H54 (cell line): Measurements from ENCODE around the gene DLG4.
"Not testable (repeated sequence)": the region's sequence is repeated elsewhere in the genome, so short reads cannot be mapped to it uniquely, and the experiment has no call there.

Experiments
- DNase-seq: peaks from one replicate; pipeline ENCODE4 v3.0.0; 2011; ENCODE audit warnings: low spot score, mixed read lengths; ENCODE audit not compliant: insufficient read length
- FAIRE-seq: peaks from 3 replicates; lab custom pipeline; 2011; peaks lifted over from hg19 to GRCh38; lab: Jason Lieb, UNC
- POLR2A ChIP-seq: IDR thresholded peaks from 2 replicates; pipeline ENCODE4 v1.6.1; 2011; ENCODE audit warnings: low read depth, mild to moderate bottlenecking, low read length

DLG4 gene

DNA sequence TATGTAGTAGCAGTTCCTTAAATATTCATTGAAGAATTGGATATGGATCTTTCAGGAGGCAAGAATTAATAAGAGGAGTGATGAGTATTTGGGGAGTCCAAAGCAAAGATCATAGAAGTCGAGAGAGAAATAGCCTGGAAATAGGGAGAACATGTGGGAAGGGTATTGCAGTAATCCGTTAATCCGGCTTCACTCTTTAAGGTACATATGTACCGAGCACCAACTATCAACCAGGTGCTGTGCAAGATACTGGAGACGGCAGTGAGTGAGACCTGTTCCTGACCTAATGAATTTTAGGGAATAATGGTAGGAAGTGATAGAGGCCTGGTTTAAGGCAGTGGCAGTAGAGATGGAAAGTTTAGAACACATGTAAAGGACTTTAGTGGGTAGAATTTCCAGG, 33.4 kb upstream of the DLG4 start:
- FAIRE-seq, result no peak

DNA sequence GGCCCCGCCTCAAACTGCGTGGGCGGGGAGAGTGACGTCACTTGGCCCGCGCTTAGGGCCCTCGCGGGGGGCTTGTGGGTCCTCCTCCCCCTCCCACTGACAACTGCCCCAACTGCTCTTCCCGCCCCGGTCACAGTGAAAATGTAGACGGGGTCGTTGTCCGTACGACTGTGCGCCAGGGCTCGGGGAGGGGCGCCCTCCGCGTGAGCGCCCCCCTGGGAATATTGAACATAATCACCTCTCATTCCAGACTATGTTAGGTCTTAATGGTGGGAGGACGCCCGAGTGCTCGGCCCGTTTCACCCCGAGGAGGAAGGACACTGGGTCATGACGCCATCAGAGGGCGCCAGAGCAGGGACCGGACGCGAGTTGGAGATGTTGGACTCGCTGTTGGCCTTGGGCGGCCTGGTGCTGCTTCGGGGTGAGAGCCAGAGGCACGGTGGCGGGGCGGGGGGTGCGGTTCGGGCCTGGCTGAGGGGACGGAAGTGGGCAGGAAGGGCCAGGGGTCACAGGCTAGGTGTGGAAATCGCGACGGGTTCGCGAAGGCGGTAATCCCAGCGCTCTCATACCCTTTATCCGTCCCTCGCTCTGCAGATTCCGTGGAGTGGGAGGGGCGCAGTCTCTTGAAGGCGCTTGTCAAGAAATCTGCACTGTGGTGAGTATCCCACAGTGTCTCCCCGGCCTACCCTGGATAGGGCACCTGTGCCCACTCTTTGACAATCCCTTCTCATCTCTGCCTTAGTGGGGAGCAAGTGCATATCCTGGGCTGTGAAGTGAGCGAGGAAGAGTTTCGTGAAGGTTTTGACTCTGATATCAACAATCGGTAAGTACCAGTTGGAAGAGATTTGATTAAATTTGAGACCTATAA, 32.8 kb upstream of the DLG4 start, which contains the start of gene ELP5:
TSS of gene ELP5 (plus strand) at position 40 of the 868 bp plus-strand sequence. CDS start at position 376, 336 bp downstream.
- peak; percentile 68 for TF ChIP-seq POLR2A
- DNase-seq, result peak; percentile 90
- no peak for FAIRE-seq

More for the DNA sequence above, 33.4 kb upstream of the DLG4 start:
- no peak for DNase-seq
- TF ChIP-seq POLR2A, result no peak

DNA sequence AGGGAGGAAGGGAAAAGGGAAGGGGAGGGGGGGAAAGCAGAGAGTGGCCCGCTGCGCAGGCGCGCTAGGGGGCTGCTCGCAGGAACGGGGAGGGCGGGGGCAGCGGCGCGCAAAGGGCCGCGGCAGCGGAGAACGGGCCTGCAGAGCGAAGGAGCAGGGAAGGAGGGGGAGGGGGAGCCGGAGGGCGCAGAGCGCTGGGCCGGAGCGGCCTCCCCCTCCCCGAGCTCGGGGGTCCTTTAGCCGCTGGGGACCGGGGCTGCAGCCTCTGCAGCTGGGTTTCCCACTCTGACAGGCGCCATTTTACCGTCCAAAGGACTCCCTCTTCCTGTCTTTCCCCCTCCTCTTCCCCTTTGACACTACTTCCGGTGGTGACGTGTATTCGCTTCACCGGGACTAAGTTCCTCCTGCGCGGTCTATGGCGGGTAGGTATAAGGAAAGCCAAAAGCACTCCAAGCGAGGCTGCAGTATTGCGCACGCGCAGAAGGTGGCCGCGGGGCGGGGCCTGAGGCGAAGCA, 32.1 kb upstream of the DLG4 start, which contains the start of gene CTDNEP1:
TSS of gene CTDNEP1 (minus strand) at position 74 of the 515 bp plus-strand sequence. CDS start 438 bp downstream, outside the sequence.
- peak; percentile 84 for FAIRE-seq
- TF ChIP-seq POLR2A, result peak; percentile 46; the same call in 1 of the 2 replicates

DNA sequence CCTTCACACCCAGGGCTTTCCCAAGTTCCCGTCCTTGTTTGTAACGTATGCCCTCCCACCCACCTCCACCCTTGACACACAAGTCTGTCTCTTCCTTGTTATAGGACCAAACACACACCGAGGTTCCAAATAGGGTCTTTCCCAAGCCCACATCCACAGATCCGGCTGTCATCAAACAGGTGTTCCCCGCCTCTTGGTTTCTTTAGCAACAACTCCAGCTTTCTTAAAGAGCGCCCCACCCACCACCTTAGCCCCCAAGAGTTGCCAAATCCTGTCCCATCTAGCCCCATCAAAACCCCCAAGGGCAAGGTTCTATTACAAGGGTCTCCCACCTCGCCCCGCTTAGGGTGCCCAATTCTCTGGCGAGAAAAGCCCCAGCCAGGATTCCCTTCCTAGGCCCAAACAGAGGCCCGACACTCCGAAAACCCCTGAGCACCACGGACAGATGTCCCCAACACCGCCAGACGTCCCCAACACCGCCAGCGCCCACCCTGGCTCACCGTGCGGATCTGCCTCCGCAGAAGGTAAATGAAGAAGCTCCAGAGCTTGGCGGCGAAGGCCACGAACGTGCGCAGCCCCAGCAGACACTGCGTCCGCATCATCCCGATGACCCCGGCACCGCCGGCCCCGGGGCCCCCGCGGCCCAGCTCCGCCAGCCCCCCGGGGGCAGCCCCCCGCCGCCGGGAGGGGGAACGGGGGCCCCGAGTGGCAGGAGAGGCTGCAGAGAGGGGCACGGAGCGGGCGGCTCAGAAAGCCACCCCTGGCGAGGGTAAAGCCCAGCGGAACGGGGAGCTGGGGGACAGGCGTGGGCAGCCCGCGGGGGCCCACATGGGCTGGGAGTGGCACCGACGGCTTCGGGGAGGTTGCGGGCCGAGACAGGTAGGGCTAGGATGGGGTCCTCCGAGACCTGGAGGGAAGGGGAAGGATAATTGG, 31.3 kb upstream of the DLG4 start:
- FAIRE-seq (no peak), DNase-seq (no peak)
- no peak for TF ChIP-seq POLR2A

More for the DNA sequence above, 32.1 kb upstream of the DLG4 start, which contains the start of gene CTDNEP1:
- peak; percentile 94 for DNase-seq

DNA sequence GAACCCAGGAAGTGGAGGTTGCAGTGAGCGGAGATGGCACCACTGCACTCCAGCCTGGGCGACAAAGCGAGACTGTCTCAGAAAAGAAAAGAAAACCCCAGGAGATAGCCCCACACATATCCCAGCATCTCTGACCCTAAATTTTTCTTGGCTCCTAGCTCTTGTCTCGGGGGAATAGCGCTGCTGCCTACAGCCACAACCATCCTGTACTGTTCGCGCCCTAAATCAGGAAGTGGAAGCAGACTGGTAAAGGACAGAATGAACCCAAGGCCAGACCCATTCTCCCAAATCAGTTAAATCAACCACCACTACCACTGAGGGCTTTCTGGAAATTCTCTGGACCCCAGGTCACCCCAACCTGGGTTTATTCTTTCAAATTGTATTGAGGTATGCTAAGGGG, 30.2 kb upstream of the DLG4 start:
- DNase-seq (no peak), FAIRE-seq (no peak)
- no peak for TF ChIP-seq POLR2A

DNA sequence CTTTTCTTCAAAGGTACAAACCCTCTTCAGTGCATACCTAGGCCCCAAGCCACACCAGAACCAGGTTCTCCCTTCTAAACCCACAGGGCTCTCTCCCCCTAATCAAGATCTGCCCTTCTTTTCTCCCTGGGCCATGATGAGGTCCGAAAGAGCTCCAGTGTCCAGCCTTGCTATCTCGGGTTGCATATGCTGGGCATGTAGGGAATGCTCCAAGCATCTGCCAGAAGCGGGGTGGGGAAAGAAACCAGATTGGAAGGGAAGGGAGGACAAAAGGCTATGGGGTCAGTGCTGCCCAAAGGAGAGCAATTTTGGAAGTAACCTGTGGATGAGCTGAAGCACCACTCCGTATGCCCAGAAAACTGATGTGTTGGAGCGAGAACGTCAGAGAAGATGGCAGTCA, 29.6 kb upstream of the DLG4 start:
- no peak for TF ChIP-seq POLR2A
- DNase-seq (no peak), FAIRE-seq (no peak)

DNA sequence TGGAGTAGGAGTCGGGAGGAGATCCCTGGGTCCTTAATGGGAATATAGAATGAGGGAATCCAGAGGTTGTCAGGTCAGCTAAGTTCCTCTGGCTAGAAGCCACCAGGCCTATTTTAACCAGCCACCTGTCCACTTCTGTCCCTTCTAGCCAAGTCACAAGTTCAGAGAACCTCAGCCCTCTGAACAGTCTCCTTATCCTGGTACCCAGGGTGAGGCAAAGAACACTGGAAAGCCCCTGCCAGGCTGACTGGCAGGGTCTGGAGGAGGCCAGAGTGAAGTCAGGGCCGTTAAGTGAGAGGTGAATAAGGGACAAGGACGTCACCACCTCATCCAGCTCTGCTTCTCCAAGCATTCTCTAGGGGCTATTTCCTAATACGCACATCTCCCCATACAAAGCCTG, 29.2 kb upstream of the DLG4 start:
- DNase-seq, result no peak
- no peak for FAIRE-seq
- TF ChIP-seq POLR2A, result no peak

DNA sequence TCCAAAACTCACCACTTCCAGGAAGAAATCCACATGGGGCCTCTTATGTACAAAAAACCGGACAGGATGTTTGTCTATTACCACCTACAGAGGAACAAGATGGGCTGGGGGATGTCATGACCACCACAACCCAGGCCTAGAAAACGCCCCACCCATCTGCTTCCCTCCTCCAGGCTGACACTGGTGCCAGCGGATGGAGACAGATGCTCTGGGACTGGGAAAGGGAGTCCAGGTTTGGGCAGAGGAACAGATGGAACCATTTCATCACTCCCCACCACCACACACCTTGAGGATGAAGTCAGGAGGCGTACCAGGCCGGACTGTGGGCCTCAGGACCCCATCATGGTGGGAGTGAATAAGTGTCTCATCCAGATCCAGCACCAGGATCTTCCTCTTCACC, 27.1 kb upstream of the DLG4 start:
- DNase-seq (no peak), FAIRE-seq (no peak)
- no peak for TF ChIP-seq POLR2A

DNA sequence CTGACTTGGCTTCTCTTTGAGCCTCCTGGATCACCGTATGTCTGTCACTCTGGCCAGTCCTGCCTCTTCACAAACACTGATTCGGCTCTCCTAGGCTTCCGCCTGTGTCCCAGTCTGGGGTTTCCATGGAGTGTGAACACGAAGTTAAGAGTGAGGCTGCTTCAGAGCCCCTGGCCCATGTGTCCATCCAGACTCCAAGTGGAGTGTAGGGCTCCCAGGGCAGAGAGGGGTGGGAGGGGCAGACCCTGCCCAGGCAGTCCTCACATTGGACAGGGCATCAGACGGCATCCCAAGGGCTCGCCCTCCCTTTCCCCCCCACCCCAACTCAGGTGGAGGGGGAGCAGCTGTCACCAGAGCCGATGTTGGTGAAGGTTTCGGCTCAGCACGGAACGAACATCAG, 24.2 kb upstream of the DLG4 start:
- not testable (repeated sequence) for DNase-seq, FAIRE-seq

DNA sequence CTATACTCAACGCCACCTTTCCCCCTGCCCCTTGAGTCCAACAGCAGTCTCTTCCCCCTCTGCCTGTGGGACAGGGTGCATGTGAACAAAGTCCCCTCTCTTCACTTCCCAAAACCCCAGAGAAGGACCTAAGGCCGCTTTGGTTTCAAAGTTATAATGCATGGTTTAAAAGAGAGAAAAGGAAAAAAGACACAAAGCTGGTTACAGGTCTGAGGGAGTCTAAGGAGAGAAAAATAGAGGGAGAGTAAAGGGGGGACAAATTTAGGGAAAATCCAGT, 23.8 kb upstream of the DLG4 start:
- no peak for DNase-seq
- TF ChIP-seq POLR2A, result no peak
- FAIRE-seq, result no peak

DNA sequence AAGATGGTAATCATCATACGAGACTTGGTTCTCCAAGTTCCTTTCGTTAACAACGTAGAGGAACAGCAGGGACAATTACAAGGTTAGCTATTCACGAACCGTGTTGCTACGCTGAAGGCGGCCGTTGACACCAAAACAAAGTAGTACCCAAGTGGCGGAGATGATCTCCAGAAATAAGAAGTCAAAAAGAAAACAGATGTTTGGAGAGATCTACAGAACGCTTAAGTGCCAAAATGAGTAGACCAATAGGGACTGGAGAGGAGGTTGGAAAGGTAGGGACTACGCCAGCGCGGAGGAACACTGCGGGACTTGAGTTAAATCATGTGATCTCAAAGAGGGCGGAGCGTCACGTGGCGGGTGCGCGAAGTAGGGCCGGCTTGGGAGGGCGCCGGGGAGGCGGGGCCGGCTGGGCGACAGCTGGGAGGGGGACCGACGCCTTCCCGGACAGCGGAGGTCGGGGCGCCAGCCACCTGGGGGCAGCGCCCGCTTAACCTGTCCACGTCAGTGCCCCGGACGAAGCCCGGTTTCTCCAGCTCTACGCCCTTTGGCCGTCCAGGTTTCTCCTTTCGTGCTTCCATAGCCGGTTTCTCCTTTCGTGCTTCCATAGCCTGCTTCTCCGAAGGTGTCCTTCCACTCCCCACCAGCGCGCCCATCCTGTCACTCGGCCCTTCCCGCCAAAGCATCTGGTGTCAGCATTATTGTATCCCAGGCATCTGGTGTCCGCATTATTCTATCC, 23.2 kb upstream of the DLG4 start:
- peak; percentile 29; the same call in 1 of the 2 replicates for TF ChIP-seq POLR2A
- DNase-seq (peak; percentile 72), FAIRE-seq (no peak)

DNA sequence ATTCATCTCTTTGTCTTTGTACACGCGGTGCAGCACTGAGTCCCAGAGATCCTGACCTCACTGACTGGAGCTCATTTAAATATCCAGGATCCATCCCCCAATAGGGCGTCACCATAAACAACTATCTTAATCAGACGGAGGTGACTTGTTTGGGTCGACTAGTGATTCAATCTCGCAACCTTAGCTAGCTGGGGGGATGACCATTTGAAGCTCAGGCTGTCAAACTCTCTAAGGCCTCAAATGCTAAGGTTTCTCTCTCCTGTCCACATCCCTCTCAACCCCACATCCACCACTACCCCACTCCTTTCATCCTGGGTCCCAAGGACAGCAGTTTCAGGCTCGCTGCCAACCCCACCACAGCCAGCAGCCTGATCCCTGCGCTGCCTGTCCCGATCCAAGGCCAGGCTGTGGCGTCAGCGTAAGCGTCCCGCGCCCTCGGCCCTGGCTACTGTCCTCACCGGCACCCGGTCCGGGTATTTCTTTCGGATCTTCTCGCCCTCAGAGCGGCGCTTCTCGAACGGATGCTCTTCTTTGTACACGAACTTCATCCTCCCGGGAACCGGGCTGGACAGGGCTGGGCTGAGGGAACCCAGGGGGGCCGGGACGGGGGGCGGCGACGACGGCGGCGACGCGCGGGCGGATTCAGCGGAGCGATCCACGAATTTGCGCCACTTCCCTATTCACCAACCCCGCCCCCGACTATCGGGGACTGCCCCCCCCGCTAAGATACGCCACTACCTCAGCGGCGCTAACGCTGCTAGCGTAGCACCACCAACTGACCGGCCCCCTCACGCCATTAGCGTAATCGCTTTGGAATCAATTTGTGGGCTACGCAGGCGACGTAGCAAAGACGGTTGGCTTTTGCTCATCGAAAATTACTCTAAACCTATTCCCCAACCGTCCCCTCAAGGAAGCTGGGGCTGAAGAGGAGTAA, 22.4 kb upstream of the DLG4 start, which contains the start of gene GABARAP:
TSS of gene GABARAP (minus strand) at position 667 of the 934 bp plus-strand sequence. CDS start at position 548, 119 bp downstream.
- peak; percentile 37; the same call in 1 of the 2 replicates for TF ChIP-seq POLR2A
- no peak for FAIRE-seq
- no peak for DNase-seq
